Measurements from ENCODE around the gene UBE2B.

The UBE2B gene

GRCh38 chr5:134432174-134432573 lies 60.8 kb downstream of the UBE2B start:
- TF ChIP-seq CTCF (conservative IDR thresholded peaks at IDR 0.05): no peak
- H3K27ac ChIP-seq: no peak overlapping the region

GRCh38 chr5:134432677-134433359 lies 61.4 kb downstream of the UBE2B start:
- TF ChIP-seq CTCF (conservative IDR thresholded peaks at IDR 0.05): no peak
- no peak overlapping the region for H3K27ac ChIP-seq

GRCh38 chr5:134435560-134435959 lies 64.2 kb downstream of the UBE2B start:
- no peak overlapping the region for H3K27ac ChIP-seq
- TF ChIP-seq CTCF (conservative IDR thresholded peaks at IDR 0.05): no peak

GRCh38 chr5:134436523-134437339 lies 65.4 kb downstream of the UBE2B start:
- H3K27ac ChIP-seq: peak overlapping the region; percentile 68
- no peak for TF ChIP-seq CTCF (conservative IDR thresholded peaks at IDR 0.05)

- TF ChIP-seq CTCF (conservative IDR thresholded peaks at IDR 0.05): no peak
- peak overlapping the region; percentile 68 for H3K27ac ChIP-seq
Measured at GRCh38 chr5:134437340-134437846, 66.0 kb downstream of the UBE2B start.

- no peak for TF ChIP-seq CTCF (conservative IDR thresholded peaks at IDR 0.05)
- H3K27ac ChIP-seq: peak overlapping the region; percentile 68
Measured at GRCh38 chr5:134437847-134438581, 66.6 kb downstream of the UBE2B start.

GRCh38 chr5:134438721-134439123 lies 67.4 kb downstream of the UBE2B start:
- H3K27ac ChIP-seq: no peak overlapping the region
- no peak for TF ChIP-seq CTCF (conservative IDR thresholded peaks at IDR 0.05)
